MM.1S (cell line): ENCODE results near the gene TECPR2.

ENCODE experiments used
- DNase-seq: peaks from one replicate; pipeline ENCODE4 v3.0.0-alpha.2; 2015
- H2AFZ ChIP-seq: fragments of 300-600 bp; sonication (generic); 2 replicates; pipeline ENCODE4 v1.6.0; 2016; ENCODE audit warnings: antibody characterized with exemption, low read length
- H3F3A ChIP-seq: fragments of 300-600 bp; sonication (generic); 2 replicates; pipeline ENCODE4 v1.6.1; 2016; ENCODE audit warnings: mild to moderate bottlenecking, antibody characterized with exemption, low read length, moderate library complexity, mixed read lengths; ENCODE audit not compliant: insufficient read depth
- H3K27ac ChIP-seq: fragments of 300-600 bp; sonication (generic); 2 replicates; pipeline ENCODE4 v1.5.1; 2016; ENCODE audit warnings: mild to moderate bottlenecking, low read length
- H3K27me3 ChIP-seq: fragments of 300-600 bp; sonication (generic); replicated peaks from 2 replicates; pipeline ENCODE4 v1.6.0; 2016; ENCODE audit warnings: low read length; ENCODE audit not compliant: insufficient read depth
- H3K36me3 ChIP-seq: fragments of 300-600 bp; sonication (generic); replicated peaks from 2 replicates; pipeline ENCODE4 v1.6.1; 2016; ENCODE audit warnings: mild to moderate bottlenecking, low read length, mixed read lengths; ENCODE audit not compliant: insufficient read depth
- H3K4me1 ChIP-seq: fragments of 300-600 bp; sonication (generic); 2 replicates; pipeline ENCODE4 v1.6.1; 2016; ENCODE audit warnings: low read length, mixed read lengths
- H3K4me2 ChIP-seq: fragments of 300-600 bp; sonication (generic); 2 replicates; pipeline ENCODE4 v1.6.0; 2016; ENCODE audit warnings: low read depth, low read length
- H3K4me3 ChIP-seq: fragments of 300-600 bp; sonication (generic); 2 replicates; pipeline ENCODE4 v1.5.1; 2016; ENCODE audit warnings: low read length, mixed read lengths
- H3K79me2 ChIP-seq: fragments of 300-600 bp; sonication (generic); 2 replicates; pipeline ENCODE4 v1.6.1; 2016; ENCODE audit warnings: mixed run types, low read length, mixed read lengths
- H3K9ac ChIP-seq: fragments of 300-600 bp; sonication (generic); 2 replicates; pipeline ENCODE4 v1.6.1; 2016; ENCODE audit warnings: low read length, mixed read lengths
- H3K9me2 ChIP-seq: fragments of 300-600 bp; sonication (generic); replicated peaks from 2 replicates; pipeline ENCODE4 v1.6.1; 2016; ENCODE audit warnings: mild to moderate bottlenecking, low read length, mixed read lengths; ENCODE audit not compliant: insufficient read depth
- H3K9me3 ChIP-seq: fragments of 300-600 bp; sonication (generic); replicated peaks from 2 replicates; pipeline ENCODE4 v1.6.1; 2016; ENCODE audit warnings: mild to moderate bottlenecking, low read length, mixed read lengths; ENCODE audit not compliant: insufficient read depth
- H4K20me1 ChIP-seq: fragments of 300-600 bp; sonication (generic); 2 replicates; pipeline ENCODE4 v1.6.1; 2016; ENCODE audit warnings: mild to moderate bottlenecking, low read length, moderate library complexity, mixed read lengths; ENCODE audit not compliant: insufficient read depth
- CTCF ChIP-seq: fragments of 300-600 bp; sonication (generic); IDR thresholded peaks from 2 replicates; pipeline ENCODE4 v1.5.1; 2016; ENCODE audit warnings: antibody characterized with exemption, low read length, mixed read lengths
- EZH2 ChIP-seq: fragments of 300-600 bp; sonication (generic); optimal IDR thresholded peaks from 2 replicates; pipeline ENCODE3; 2017; ENCODE audit warnings: low read depth, mild to moderate bottlenecking, antibody characterized with exemption, low read length, mixed read lengths
- EZH2phosphoT487 ChIP-seq: fragments of 300-600 bp; sonication (generic); IDR thresholded peaks from 2 replicates; pipeline ENCODE4 v1.6.1; 2018; ENCODE audit warnings: antibody characterized with exemption, low read length

TECPR2 gene

GRCh38 chr14:102320671-102321455 lies 41.9 kb upstream of the TECPR2 start:
- H4K20me1 ChIP-seq = no peaks in the 10 kb centered on the region
- peaks cover 4% of the 10 kb centered on the region; the same call in 1 of the 2 replicates for H3K79me2 ChIP-seq
- H2AFZ ChIP-seq = no peak overlapping the region
- TF ChIP-seq CTCF (no peak), EZH2phosphoT487 (no peak), EZH2 (no peak)
- H3K27ac ChIP-seq = no peak overlapping the region
- peak overlapping the region; percentile 76 for H3K4me3 ChIP-seq
- peaks cover 16% of the 10 kb centered on the region for H3F3A ChIP-seq
- H3K36me3 ChIP-seq = no peaks in the 10 kb centered on the region
- no peak overlapping the region; the same call in 1 of the 2 replicates for H3K9ac ChIP-seq
- H3K9me3 ChIP-seq = no peaks in the 10 kb centered on the region
- H3K4me2 ChIP-seq = peak overlapping the region; percentile 85
- no peaks in the 10 kb centered on the region for H3K9me2 ChIP-seq
- H3K27me3 ChIP-seq = no peaks in the 10 kb centered on the region
- peaks cover 8% of the 10 kb centered on the region; the same call in 1 of the 2 replicates for H3K4me1 ChIP-seq
- no peak for DNase-seq

- no peaks in the 10 kb centered on the region for H3K27me3 ChIP-seq
- no peaks in the 10 kb centered on the region for H3K9me3 ChIP-seq
- H3K79me2 ChIP-seq = peaks cover 4% of the 10 kb centered on the region; the same call in 1 of the 2 replicates
- DNase-seq = no peak
- H3K4me2 ChIP-seq = no peak overlapping the region
- no peaks in the 10 kb centered on the region for H3K36me3 ChIP-seq
- no peak overlapping the region for H2AFZ ChIP-seq
- H3K9ac ChIP-seq = no peak overlapping the region
- no peaks in the 10 kb centered on the region for H3K9me2 ChIP-seq
- peaks cover 16% of the 10 kb centered on the region for H3F3A ChIP-seq
- TF ChIP-seq EZH2 (no peak), CTCF (no peak), EZH2phosphoT487 (no peak)
- no peaks in the 10 kb centered on the region for H4K20me1 ChIP-seq
- H3K27ac ChIP-seq = no peak overlapping the region
- peaks cover 8% of the 10 kb centered on the region; the same call in 1 of the 2 replicates for H3K4me1 ChIP-seq
- H3K4me3 ChIP-seq = no peak overlapping the region
Observed at GRCh38 chr14:102321456-102322422, 41.0 kb upstream of the TECPR2 start.

- Histone ChIP-seq H3K27me3 (no peaks in the 10 kb centered on the region), H3K4me3 (no peak overlapping the region), H3K9ac (no peak overlapping the region), H3K9me2 (no peaks in the 10 kb centered on the region), H3K4me1 (peaks cover 8% of the 10 kb centered on the region; the same call in 1 of the 2 replicates), H4K20me1 (no peaks in the 10 kb centered on the region), H3K27ac (no peak overlapping the region), H3K79me2 (peaks cover 4% of the 10 kb centered on the region; the same call in 1 of the 2 replicates), H2AFZ (no peak overlapping the region), H3K36me3 (no peaks in the 10 kb centered on the region), H3K4me2 (no peak overlapping the region), H3K9me3 (no peaks in the 10 kb centered on the region), H3F3A (peaks cover 5% of the 10 kb centered on the region; the same call in 1 of the 2 replicates)
- TF ChIP-seq CTCF = peak; percentile 37
- no peak for TF ChIP-seq EZH2phosphoT487
- TF ChIP-seq EZH2 = no peak
- DNase-seq = peak; percentile 32
Observed at GRCh38 chr14:102323102-102323501, 39.6 kb upstream of the TECPR2 start.
